DND-41 (cell line): Measurements from ENCODE around the gene ELOVL6.
A peak's percentile ranks its signal among the peaks of the same experiment; 100 is the strongest.

Source experiments
- ATAC-seq: fragments of 200-7000 bp; cut with Tn5 transposase; 3 replicates; pipeline ENCODE4 v1.9.1; 2021; ENCODE audit warnings: low read depth; ENCODE audit not compliant: insufficient read depth
- DNase-seq: peaks from one replicate; pipeline ENCODE4 v3.0.0-alpha.2; 2020
- H2AFZ ChIP-seq: 2 replicates; pipeline ENCODE4 v1.6.0; 2012; ENCODE audit warnings: low read depth, low read length
- H3K27ac ChIP-seq: 2 replicates; pipeline ENCODE4 v1.5.1; 2012; ENCODE audit warnings: low read length, inconsistent platforms
- H3K27me3 ChIP-seq: fragments of 200-600 bp; sonication (generic); 2 replicates; pipeline ENCODE4 v1.6.0; 2012; ENCODE audit warnings: low read length, mild to moderate bottlenecking, inconsistent platforms; ENCODE audit not compliant: insufficient read depth, poor library complexity
- H3K36me3 ChIP-seq: 2 replicates; pipeline ENCODE4 v1.5.1; 2012; ENCODE audit warnings: low read length, inconsistent platforms; ENCODE audit not compliant: insufficient read depth
- H3K4me1 ChIP-seq: 2 replicates; pipeline ENCODE4 v1.5.1; 2012; ENCODE audit warnings: mild to moderate bottlenecking, low read length; ENCODE audit not compliant: insufficient read depth
- H3K4me2 ChIP-seq: 2 replicates; pipeline ENCODE4 v1.6.0; 2012; ENCODE audit warnings: mild to moderate bottlenecking, moderate library complexity, low read length, inconsistent platforms; ENCODE audit not compliant: insufficient read depth
- H3K4me3 ChIP-seq, 2 experiments: fragments of 200-600 bp in 1 of 2; shearing (Covaris generic) in 1 of 2; 2 replicates each; pipeline ENCODE4 v1.5.1; 2012 to 2016; ENCODE audit warnings: inconsistent platforms in 2 of 2, low read length in 2 of 2, mild to moderate bottlenecking in 2 of 2, low read depth in 1 of 2, moderate library complexity in 1 of 2
- H3K79me2 ChIP-seq: 2 replicates; pipeline ENCODE4 v1.6.0; 2012; ENCODE audit warnings: low read length, inconsistent platforms; ENCODE audit not compliant: insufficient read depth
- H3K9ac ChIP-seq: 2 replicates; pipeline ENCODE4 v1.6.0; 2012; ENCODE audit warnings: low read depth, mild to moderate bottlenecking, inconsistent platforms, low read length, moderate library complexity
- H3K9me3 ChIP-seq: 2 replicates; pipeline ENCODE4 v1.5.1; 2012; ENCODE audit warnings: low read length, moderate library complexity, mild to moderate bottlenecking, inconsistent platforms; ENCODE audit not compliant: insufficient read depth, severe bottlenecking
- H4K20me1 ChIP-seq: 2 replicates; pipeline ENCODE4 v1.6.0; 2012; ENCODE audit warnings: low read length; ENCODE audit not compliant: insufficient read depth
- EZH2 ChIP-seq: IDR thresholded peaks from 3 replicates; pipeline ENCODE4 v1.6.1; 2012; ENCODE audit warnings: borderline replicate concordance, low read depth, mild to moderate bottlenecking, moderate library complexity, low read length, inconsistent platforms; ENCODE audit not compliant: severe bottlenecking
- TF ChIP-seq, protein P1 (sequence below): IDR thresholded peaks from 2 replicates; pipeline ENCODE4 v1.5.1; 2012; ENCODE audit warnings: borderline replicate concordance, low read length, moderate library complexity, mild to moderate bottlenecking; ENCODE audit not compliant: poor library complexity, severe bottlenecking; ENCODE audit errors: extremely low read depth

The ELOVL6 gene

DNA sequence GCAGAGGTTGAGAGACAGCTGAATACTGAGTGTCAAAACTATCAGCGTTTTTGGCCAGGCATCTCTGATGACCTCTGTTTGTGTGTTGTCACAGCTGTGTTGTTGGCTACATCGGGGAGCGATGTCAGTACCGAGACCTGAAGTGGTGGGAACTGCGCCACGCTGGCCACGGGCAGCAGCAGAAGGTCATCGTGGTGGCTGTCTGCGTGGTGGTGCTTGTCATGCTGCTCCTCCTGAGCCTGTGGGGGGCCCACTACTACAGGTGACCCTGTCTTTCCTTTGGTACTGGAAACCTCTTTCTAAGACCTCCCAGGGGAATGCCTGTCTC, 198.9 kb downstream of the ELOVL6 start:
- TF ChIP-seq, protein P1, sequence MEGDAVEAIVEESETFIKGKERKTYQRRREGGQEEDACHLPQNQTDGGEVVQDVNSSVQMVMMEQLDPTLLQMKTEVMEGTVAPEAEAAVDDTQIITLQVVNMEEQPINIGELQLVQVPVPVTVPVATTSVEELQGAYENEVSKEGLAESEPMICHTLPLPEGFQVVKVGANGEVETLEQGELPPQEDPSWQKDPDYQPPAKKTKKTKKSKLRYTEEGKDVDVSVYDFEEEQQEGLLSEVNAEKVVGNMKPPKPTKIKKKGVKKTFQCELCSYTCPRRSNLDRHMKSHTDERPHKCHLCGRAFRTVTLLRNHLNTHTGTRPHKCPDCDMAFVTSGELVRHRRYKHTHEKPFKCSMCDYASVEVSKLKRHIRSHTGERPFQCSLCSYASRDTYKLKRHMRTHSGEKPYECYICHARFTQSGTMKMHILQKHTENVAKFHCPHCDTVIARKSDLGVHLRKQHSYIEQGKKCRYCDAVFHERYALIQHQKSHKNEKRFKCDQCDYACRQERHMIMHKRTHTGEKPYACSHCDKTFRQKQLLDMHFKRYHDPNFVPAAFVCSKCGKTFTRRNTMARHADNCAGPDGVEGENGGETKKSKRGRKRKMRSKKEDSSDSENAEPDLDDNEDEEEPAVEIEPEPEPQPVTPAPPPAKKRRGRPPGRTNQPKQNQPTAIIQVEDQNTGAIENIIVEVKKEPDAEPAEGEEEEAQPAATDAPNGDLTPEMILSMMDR = no peak
- no peak for TF ChIP-seq EZH2
- no peaks in the 10 kb centered on the region for H3K9me3 ChIP-seq
- H4K20me1 ChIP-seq = no peaks in the 10 kb centered on the region
- H2AFZ ChIP-seq = peak overlapping the region; percentile 63; the same call in 1 of the 2 replicates
- DNase-seq (no peak), ATAC-seq (no peak)
- H3K4me3 ChIP-seq = no peak overlapping the region
- H3K9ac ChIP-seq = no peak overlapping the region
- H3K79me2 ChIP-seq = no peaks in the 10 kb centered on the region
- no peak overlapping the region for H3K4me2 ChIP-seq
- H3K36me3 ChIP-seq = no peaks in the 10 kb centered on the region
- H3K27ac ChIP-seq = no peak overlapping the region
- H3K27me3 ChIP-seq = no peaks in the 10 kb centered on the region
- peaks cover 4% of the 10 kb centered on the region for H3K4me1 ChIP-seq

DNA sequence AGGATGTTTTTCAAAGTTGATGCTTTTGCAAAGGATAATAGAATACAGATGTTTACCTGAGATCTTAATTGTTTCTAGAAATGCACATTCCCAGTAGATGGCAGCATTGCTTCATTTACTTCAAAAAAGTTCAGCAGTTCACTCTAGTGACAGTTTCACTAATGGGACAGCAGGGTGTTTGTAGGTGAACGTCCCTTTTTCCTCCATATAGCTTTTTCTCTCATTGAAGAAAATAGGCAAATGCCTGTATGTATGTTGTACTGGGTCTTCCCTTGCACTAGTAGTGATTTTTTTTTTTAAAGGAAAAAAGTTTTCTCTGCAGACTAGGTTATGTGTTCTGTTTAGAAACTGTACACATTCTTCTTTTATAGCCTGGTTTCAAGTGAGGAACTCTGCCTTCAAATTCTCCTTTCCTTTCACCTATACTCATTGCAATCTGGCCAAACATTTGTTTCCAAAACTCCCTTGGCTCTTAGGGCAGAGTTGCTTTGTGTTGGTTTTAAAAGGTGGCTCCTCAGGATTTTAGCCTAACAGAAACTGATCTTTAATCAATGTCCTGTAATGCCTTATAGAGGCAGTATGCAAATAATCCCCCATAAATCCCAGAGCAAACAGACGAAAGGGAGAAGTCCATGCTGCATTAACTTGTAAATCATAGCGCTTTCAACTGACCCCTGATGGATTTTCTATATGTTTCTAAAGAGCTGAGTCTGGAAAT, 199.4 kb downstream of the ELOVL6 start:
- Histone ChIP-seq H3K27ac (no peak overlapping the region), H3K4me3 (no peak overlapping the region), H3K4me2 (peak overlapping the region; percentile 34; the same call in 1 of the 2 replicates), H3K9me3 (no peaks in the 10 kb centered on the region), H2AFZ (peak overlapping the region; percentile 63; the same call in 1 of the 2 replicates), H3K9ac (no peak overlapping the region), H3K79me2 (no peaks in the 10 kb centered on the region), H3K36me3 (no peaks in the 10 kb centered on the region), H4K20me1 (no peaks in the 10 kb centered on the region), H3K27me3 (no peaks in the 10 kb centered on the region), H3K4me1 (peaks cover 4% of the 10 kb centered on the region)
- ATAC-seq = peak; percentile 91
- TF ChIP-seq EZH2 = no peak
- TF ChIP-seq, protein P1 = peak; percentile 83
- peak; percentile 28 for DNase-seq

GRCh38 chr4:109996526-109996925, 201.9 kb downstream of the ELOVL6 start:
- DNase-seq (no peak), ATAC-seq (no peak)
- Histone ChIP-seq H3K36me3 (no peaks in the 10 kb centered on the region), H3K9me3 (no peaks in the 10 kb centered on the region), H3K79me2 (no peaks in the 10 kb centered on the region), H3K9ac (no peak overlapping the region), H3K4me2 (no peak overlapping the region), H3K27ac (no peak overlapping the region), H3K27me3 (no peaks in the 10 kb centered on the region), H3K4me3 (no peak overlapping the region), H2AFZ (no peak overlapping the region), H4K20me1 (no peaks in the 10 kb centered on the region), H3K4me1 (peaks cover 4% of the 10 kb centered on the region)
- no peak for TF ChIP-seq EZH2
- TF ChIP-seq, protein P1 = no peak
